Inflammatory macrophage (primary cell): ENCODE measurements around the gene PDE9A.
"Not testable (repeated sequence)": the region's sequence is repeated elsewhere in the genome, so short reads cannot be mapped to it uniquely, and the experiment has no call there.

Experiments used
- DNase-seq, 2 donors: peaks; one replicate each; pipeline ENCODE4 v3.0.0-alpha.2; 2020 to 2022

The PDE9A gene

GRCh38 chr21:42780617-42781016 lies 127.2 kb downstream of the PDE9A start:
- no peak for DNase-seq

- DNase-seq: no peak
Observed at GRCh38 chr21:42781150-42781970, 127.9 kb downstream of the PDE9A start.

- no peak for DNase-seq
Observed at GRCh38 chr21:42781971-42782722, 128.7 kb downstream of the PDE9A start.

- no peak for DNase-seq
Observed at GRCh38 chr21:42782723-42783242, 129.4 kb downstream of the PDE9A start.

- no peak for DNase-seq
Observed at GRCh38 chr21:42784276-42784675, 130.9 kb downstream of the PDE9A start.

- DNase-seq: no peak
Observed at GRCh38 chr21:42784896-42785451, 131.6 kb downstream of the PDE9A start.

- no peak for DNase-seq
Observed at GRCh38 chr21:42785666-42786427, 132.4 kb downstream of the PDE9A start.

- no peak for DNase-seq
Observed at GRCh38 chr21:42786884-42787283, 133.5 kb downstream of the PDE9A start.

- DNase-seq: no peak
Observed at GRCh38 chr21:42787613-42788012, 134.2 kb downstream of the PDE9A start.

GRCh38 chr21:42790520-42791065 lies 137.2 kb downstream of the PDE9A start:
- DNase-seq: no peak

GRCh38 chr21:42793774-42794173 lies 140.4 kb downstream of the PDE9A start:
- DNase-seq: no peak

- no peak for DNase-seq
Observed at GRCh38 chr21:42794551-42794950, 141.1 kb downstream of the PDE9A start.

- no peak for DNase-seq
Observed at GRCh38 chr21:42796327-42797062, 143.1 kb downstream of the PDE9A start.

GRCh38 chr21:42797522-42797921 lies 144.1 kb downstream of the PDE9A start:
- DNase-seq: no peak

GRCh38 chr21:42798106-42798505 lies 144.7 kb downstream of the PDE9A start:
- DNase-seq: no peak

GRCh38 chr21:42799516-42799915 lies 146.1 kb downstream of the PDE9A start:
- DNase-seq: no peak

GRCh38 chr21:42799948-42800347 lies 146.5 kb downstream of the PDE9A start:
- DNase-seq: no peak

GRCh38 chr21:42801616-42802015 lies 148.2 kb downstream of the PDE9A start:
- DNase-seq: not testable (repeated sequence)

- peak; percentile 13 to 33 for DNase-seq
Observed at GRCh38 chr21:42806509-42807140, 153.2 kb downstream of the PDE9A start.

GRCh38 chr21:42807293-42807895 lies 154.0 kb downstream of the PDE9A start:
- not testable (repeated sequence) for DNase-seq
